Occipital lobe (tissue), 2 donors: ENCODE data around the gene OSMR. TPM values are rescaled to one million over a fixed set of nuclear protein-coding genes. Genes with fewer than 3 reads are reported as not detected.
"Not testable (repeated sequence)": the region's sequence is repeated elsewhere in the genome, so short reads cannot be mapped to it uniquely, and the experiment has no call there.

Experiments used
- DNase-seq: peaks from one replicate; lab custom pipeline; 2025; lab: John Stamatoyannopoulos, UW
- total RNA-seq: library from RNA; depleted of rRNA; stranded (reverse); fragments of >200 nt; gene quantifications from one replicate; pipeline ENCODE4 v1.2.3, GENCODE V29; 2014

Gene OSMR
- total RNA-seq, 1 donor from 2014 or later, result 2.0 TPM

DNA sequence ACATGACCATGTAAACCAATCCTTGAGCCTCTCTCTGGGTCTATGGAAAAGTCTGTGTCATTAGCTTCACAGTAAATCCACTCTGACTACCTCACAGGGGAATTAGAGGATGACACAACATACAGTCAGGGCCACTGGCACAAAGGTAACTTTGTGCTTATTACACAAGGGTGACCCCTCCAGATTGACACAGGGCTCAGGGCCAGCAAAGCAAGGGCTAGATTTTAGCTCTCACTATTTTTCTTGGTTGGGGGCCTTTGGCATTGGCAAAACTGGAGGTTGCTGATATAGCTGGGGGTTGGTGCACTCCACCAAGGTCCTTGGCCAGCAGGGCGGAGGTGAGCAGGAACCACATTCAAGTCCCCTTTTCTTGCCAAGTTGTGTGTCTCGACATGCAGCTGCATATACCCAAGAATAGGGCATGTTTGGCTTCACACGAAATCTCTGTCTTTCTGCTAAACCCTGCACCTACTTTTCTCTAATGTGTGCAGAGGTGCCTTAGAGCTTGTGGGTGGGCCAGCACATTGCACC, 15.2 kb upstream of the OSMR start:
- DNase-seq, result no peak

DNA sequence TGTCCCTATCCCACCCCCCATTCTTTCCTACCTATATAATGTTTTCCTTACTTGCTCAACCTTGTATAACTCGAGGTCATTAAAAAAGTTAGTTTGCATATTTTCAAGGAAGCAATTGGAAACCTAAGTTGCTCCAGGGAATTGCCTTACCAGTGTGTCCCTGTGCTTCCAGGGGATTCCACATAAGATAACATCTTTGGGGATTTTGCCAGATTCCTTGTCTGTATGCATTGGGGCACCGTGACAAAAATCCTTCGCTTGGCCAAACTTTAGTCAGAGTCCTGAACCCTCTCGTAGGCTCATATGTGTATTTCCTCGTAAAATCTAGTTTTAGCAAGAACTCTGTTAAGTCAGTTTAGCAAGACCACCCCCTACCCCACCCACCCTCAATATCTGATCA, 14.7 kb upstream of the OSMR start:
- no peak for DNase-seq

DNA sequence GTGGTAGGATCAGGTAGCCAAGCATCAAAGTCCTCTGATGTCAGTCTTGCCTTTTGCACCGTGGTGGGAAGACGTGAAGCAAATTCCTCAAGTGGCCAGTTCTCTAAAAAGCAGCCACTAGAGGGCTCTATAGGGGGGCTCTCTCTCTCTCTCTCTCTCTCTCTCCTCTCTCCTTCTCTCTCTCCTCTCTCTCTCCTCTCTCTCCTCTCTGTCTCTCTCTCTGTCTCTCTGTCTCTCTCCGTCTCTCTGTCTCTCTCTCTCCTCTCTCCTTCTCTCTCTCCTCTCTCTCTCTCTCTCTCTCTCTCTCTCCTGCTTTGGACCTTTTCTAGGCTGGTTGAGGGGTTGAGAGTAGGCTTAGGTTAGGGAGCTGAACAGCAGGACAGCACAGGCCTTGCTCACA, 13.9 kb upstream of the OSMR start:
- DNase-seq, result no peak

DNA sequence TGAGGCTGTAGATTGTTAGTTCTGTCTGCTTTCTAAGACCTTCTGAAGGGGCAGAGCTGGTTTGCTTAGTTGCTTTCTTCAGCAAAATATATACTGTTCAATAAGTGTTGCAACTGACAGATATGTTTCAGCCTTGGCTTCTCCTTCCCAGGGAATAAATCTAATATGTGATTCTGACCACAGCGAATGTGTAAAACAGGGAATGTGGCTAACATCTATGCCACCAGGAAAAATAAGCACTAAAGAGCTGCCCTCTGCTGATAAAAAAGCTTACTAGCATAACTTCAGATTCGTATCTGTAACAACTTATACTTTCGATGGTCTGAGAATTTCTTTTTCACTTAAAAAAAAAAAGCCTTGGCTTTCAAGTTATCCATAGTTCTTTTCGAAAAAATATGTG, 13.0 kb upstream of the OSMR start:
- no peak for DNase-seq

GRCh38 chr5:38835887-38836286, 9.9 kb upstream of the OSMR start:
- no peak for DNase-seq

GRCh38 chr5:38837416-38837815, 8.4 kb upstream of the OSMR start:
- no peak for DNase-seq

GRCh38 chr5:38837932-38838331, 7.9 kb upstream of the OSMR start:
- DNase-seq, result no peak

DNA sequence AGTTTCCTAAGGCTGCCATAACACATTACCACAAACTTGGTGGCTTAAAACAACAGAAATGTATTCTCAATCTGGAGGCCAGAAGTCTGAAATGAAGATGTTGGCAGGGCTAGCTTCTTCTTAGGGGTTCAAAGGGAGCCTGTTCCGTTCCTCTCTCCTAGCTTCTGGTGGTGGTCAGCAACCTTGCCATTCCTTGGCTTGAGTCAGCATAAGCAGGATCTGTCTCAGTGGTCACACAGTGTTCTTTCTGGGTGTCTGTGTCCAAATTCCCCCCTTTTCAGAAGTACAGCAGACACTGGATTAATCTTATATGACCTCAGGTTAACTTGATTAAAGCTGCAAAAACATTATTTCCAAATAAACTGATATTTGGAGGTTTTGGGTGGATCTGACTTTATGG, 2.1 kb upstream of the OSMR start:
- no peak for DNase-seq

DNA sequence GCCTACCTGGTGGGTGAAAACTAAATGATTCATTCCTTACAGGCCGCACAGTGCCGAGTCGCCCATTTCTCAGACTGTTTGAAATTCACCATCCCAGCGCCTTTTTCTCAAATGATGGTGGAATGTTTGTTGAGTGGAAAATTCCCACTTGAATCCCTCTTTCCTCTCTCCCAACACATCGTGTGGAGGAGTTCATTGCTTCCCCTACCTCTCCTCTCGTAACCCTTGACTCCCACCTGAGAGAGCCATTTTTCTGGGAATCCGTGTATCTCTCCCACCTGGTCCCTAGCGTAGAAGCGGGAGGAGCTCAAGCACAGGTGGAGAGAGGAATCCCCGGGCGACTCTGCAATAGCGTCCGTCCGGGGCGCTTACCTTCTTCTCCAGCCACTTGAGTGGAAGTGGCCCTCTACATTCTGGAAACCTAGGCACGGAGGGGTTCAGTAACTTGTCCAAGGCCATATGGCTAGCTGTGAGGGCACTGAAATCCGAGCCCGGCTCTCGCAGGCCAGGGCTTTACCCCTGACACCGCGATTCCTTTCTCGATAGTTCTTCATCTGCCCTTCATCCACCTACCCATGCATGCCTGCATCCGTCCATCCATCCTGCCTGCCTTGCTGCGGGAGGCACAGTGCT, 683 bp downstream of the OSMR start:
- no peak for DNase-seq

- DNase-seq, result no peak
Measured at GRCh38 chr5:38847559-38848347, 1.9 kb downstream of the OSMR start.

GRCh38 chr5:38848637-38849036, 2.8 kb downstream of the OSMR start:
- no peak for DNase-seq

GRCh38 chr5:38851640-38852039, 5.8 kb downstream of the OSMR start:
- not testable (repeated sequence) for DNase-seq

GRCh38 chr5:38853753-38854470, 8.1 kb downstream of the OSMR start:
- no peak for DNase-seq

GRCh38 chr5:38854907-38855306, 9.1 kb downstream of the OSMR start:
- DNase-seq, result no peak

DNA sequence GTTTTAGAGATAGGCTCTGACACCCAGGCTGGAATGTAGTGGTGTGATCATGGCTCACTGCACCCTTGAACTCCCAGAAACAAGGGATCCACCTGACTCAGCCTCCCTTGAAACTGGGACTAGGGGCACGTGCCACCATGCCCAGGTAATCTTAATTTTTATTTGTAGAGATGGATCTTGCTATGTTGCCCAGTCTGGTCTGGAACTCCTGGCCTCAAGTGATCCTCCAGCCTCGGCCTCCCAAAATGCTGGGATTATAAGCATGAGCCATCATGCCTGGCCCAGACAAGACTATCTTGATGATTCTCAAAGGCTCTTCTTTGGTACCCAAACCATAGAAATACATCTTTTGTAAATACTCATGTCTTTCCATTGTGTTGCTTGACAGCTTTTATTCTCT, 10.8 kb downstream of the OSMR start:
- DNase-seq, result no peak

- DNase-seq, result no peak
Measured at GRCh38 chr5:38858839-38859238, 13.0 kb downstream of the OSMR start.

GRCh38 chr5:38861986-38862770, 16.4 kb downstream of the OSMR start:
- DNase-seq, result not testable (repeated sequence)

- DNase-seq, result no peak
Measured at GRCh38 chr5:38866362-38867031, 20.7 kb downstream of the OSMR start.

- no peak for DNase-seq
Measured at GRCh38 chr5:38867032-38867398, 21.2 kb downstream of the OSMR start.

GRCh38 chr5:38867416-38867815, 21.6 kb downstream of the OSMR start:
- no peak for DNase-seq

GRCh38 chr5:38870595-38870994, 24.8 kb downstream of the OSMR start:
- no peak for DNase-seq
